GM23248 (cell line): Measurements from ENCODE around the gene PIP5K1B.

Experiments used
- EZH2 ChIP-seq: fragments of 200-600 bp; sonication (generic); IDR thresholded peaks from 2 replicates; pipeline ENCODE4 v1.6.1; 2018; ENCODE audit warnings: antibody characterized with exemption, mild to moderate bottlenecking; ENCODE audit not compliant: insufficient read depth, poor library complexity, severe bottlenecking
- EZH2phosphoT487 ChIP-seq: fragments of 200-600 bp; sonication (generic); IDR thresholded peaks from 2 replicates; pipeline ENCODE4 v1.6.1; 2018; ENCODE audit warnings: antibody characterized with exemption, moderate library complexity, mild to moderate bottlenecking, low read depth; ENCODE audit not compliant: insufficient read depth

- TF ChIP-seq EZH2, result no peak
- no peak for TF ChIP-seq EZH2phosphoT487
Measured at GRCh38 chr9:68808338-68808890, 103.4 kb downstream of the PIP5K1B start.
